H54 (cell line): Measurements from ENCODE around the gene GOLGA2.
A peak's percentile ranks its signal among the peaks of the same experiment; 100 is the strongest.
"Not testable (repeated sequence)": the region's sequence is repeated elsewhere in the genome, so short reads cannot be mapped to it uniquely, and the experiment has no call there.

Experiments
- DNase-seq: peaks from one replicate; pipeline ENCODE4 v3.0.0; 2011; ENCODE audit warnings: low spot score, mixed read lengths; ENCODE audit not compliant: insufficient read length
- FAIRE-seq: peaks from 3 replicates; lab custom pipeline; 2011; peaks lifted over from hg19 to GRCh38; lab: Jason Lieb, UNC
- POLR2A ChIP-seq: IDR thresholded peaks from 2 replicates; pipeline ENCODE4 v1.6.1; 2011; ENCODE audit warnings: low read depth, mild to moderate bottlenecking, low read length

GOLGA2 gene

GRCh38 chr9:128298535-128299482 is 23.0 kb upstream of the GOLGA2 start:
- no peak for FAIRE-seq
- DNase-seq: no peak
- TF ChIP-seq POLR2A: no peak

GRCh38 chr9:128297221-128297773 is 21.5 kb upstream of the GOLGA2 start:
- no peak for TF ChIP-seq POLR2A
- no peak for FAIRE-seq
- DNase-seq: no peak

- TF ChIP-seq POLR2A: no peak
- FAIRE-seq (no peak), DNase-seq (no peak)
Measured at GRCh38 chr9:128296340-128297220, 20.8 kb upstream of the GOLGA2 start.

GRCh38 chr9:128294142-128294541 is 18.3 kb upstream of the GOLGA2 start:
- DNase-seq: no peak
- no peak for TF ChIP-seq POLR2A
- FAIRE-seq: no peak

- FAIRE-seq (no peak), DNase-seq (no peak)
- no peak for TF ChIP-seq POLR2A
Measured at GRCh38 chr9:128293091-128293490, 17.3 kb upstream of the GOLGA2 start.

GRCh38 chr9:128292009-128292408 is 16.2 kb upstream of the GOLGA2 start:
- FAIRE-seq: no peak
- no peak for TF ChIP-seq POLR2A
- DNase-seq: no peak

GRCh38 chr9:128288273-128289004 is 12.6 kb upstream of the GOLGA2 start:
- TF ChIP-seq POLR2A: peak; percentile 25; the same call in 1 of the 2 replicates
- DNase-seq: no peak
- no peak for FAIRE-seq

GRCh38 chr9:128286440-128286839 is 10.6 kb upstream of the GOLGA2 start:
- no peak for FAIRE-seq
- TF ChIP-seq POLR2A: no peak
- no peak for DNase-seq

GRCh38 chr9:128285033-128285784 is 9.4 kb upstream of the GOLGA2 start:
- DNase-seq (no peak), FAIRE-seq (no peak)

GRCh38 chr9:128282500-128282899 is 6.7 kb upstream of the GOLGA2 start:
- TF ChIP-seq POLR2A: no peak
- no peak for FAIRE-seq
- DNase-seq: no peak

More at GRCh38 chr9:128285033-128285784, 9.4 kb upstream of the GOLGA2 start:
- no peak for TF ChIP-seq POLR2A

- no peak for DNase-seq
- no peak for TF ChIP-seq POLR2A
- FAIRE-seq: no peak
Measured at GRCh38 chr9:128280084-128280622, 4.3 kb upstream of the GOLGA2 start.

GRCh38 chr9:128279088-128280073 is 3.6 kb upstream of the GOLGA2 start:
- not testable (repeated sequence) for FAIRE-seq, DNase-seq
